HUES64 (cell line): ENCODE data around the gene RREB1.
A peak's percentile ranks its signal among the peaks of the same experiment; 100 is the strongest.

Experiments used
- H3K27ac ChIP-seq: 2 replicates; pipeline ENCODE4 v1.7.0; 2013; ENCODE audit warnings: low read depth, low read length, inconsistent platforms
- H3K27me3 ChIP-seq: 2 replicates; pipeline ENCODE4 v1.6.1; 2013; ENCODE audit warnings: mild to moderate bottlenecking, low read length; ENCODE audit not compliant: insufficient read depth
- H3K36me3 ChIP-seq: 2 replicates; pipeline ENCODE4 v1.6.1; 2013; ENCODE audit warnings: mild to moderate bottlenecking, low read length; ENCODE audit not compliant: insufficient read depth
- H3K4me1 ChIP-seq: 2 replicates; pipeline ENCODE4 v1.6.1; 2013; ENCODE audit warnings: mild to moderate bottlenecking, low read length, moderate library complexity; ENCODE audit not compliant: insufficient read depth
- H3K4me3 ChIP-seq: 2 replicates; pipeline ENCODE4 v1.5.1; 2013; ENCODE audit warnings: mild to moderate bottlenecking, low read length, moderate library complexity
- H3K9ac ChIP-seq: 2 replicates; pipeline ENCODE4 v1.6.1; 2013; ENCODE audit warnings: mild to moderate bottlenecking, low read depth, low read length
- H3K9me3 ChIP-seq: 2 replicates; pipeline ENCODE4 v1.6.1; 2013; ENCODE audit warnings: low read depth, low read length; ENCODE audit not compliant: insufficient read depth
- WGBS: fragments of 150-250, 120-280 bp; methylation state at CpG from one replicate; pipeline ENCODE4 v1.1.7; 2013; ENCODE audit warnings: missing lambda C conversion rate; 5-methylcytosine and 5-hydroxymethylcytosine counted together

Gene RREB1

GRCh38 chr6:7112741-7113313, 5.1 kb downstream of the RREB1 start:
- Histone ChIP-seq H3K9me3 (no peaks in the 10 kb centered on the region), H3K27me3 (peaks cover 35% of the 10 kb centered on the region), H3K27ac (no peak overlapping the region), H3K9ac (no peak overlapping the region), H3K4me3 (peak overlapping the region; percentile 37), H3K4me1 (peaks cover 54% of the 10 kb centered on the region), H3K36me3 (no peaks in the 10 kb centered on the region)
- 6% methylated on average over 15 of the region's 15 CpGs for WGBS

- WGBS, result 82% methylated on average over 8 of the region's 9 CpGs
- no peaks in the 10 kb centered on the region for H3K9me3 ChIP-seq
- peaks cover 59% of the 10 kb centered on the region for H3K4me1 ChIP-seq
These were observed 7.1 kb downstream of the RREB1 start for GRCh38 chr6:7114744-7115458.

GRCh38 chr6:7115543-7116231, 7.9 kb downstream of the RREB1 start:
- Histone ChIP-seq H3K27me3 (peaks cover 21% of the 10 kb centered on the region), H3K27ac (no peak overlapping the region), H3K9me3 (no peaks in the 10 kb centered on the region), H3K4me1 (peaks cover 52% of the 10 kb centered on the region), H3K9ac (no peak overlapping the region), H3K4me3 (no peak overlapping the region), H3K36me3 (no peaks in the 10 kb centered on the region)
- 87% methylated on average over 15 of the region's 15 CpGs for WGBS

More at GRCh38 chr6:7114744-7115458, 7.1 kb downstream of the RREB1 start:
- Histone ChIP-seq H3K27ac (no peak overlapping the region), H3K36me3 (no peaks in the 10 kb centered on the region), H3K4me3 (no peak overlapping the region), H3K9ac (no peak overlapping the region), H3K27me3 (peaks cover 29% of the 10 kb centered on the region)

GRCh38 chr6:7119272-7119801, 11.6 kb downstream of the RREB1 start:
- Histone ChIP-seq H3K27me3 (no peaks in the 10 kb centered on the region), H3K9me3 (no peaks in the 10 kb centered on the region), H3K9ac (no peak overlapping the region), H3K4me3 (no peak overlapping the region), H3K36me3 (peaks cover 4% of the 10 kb centered on the region; the same call in 1 of the 2 replicates), H3K4me1 (peaks cover 24% of the 10 kb centered on the region), H3K27ac (no peak overlapping the region)
- WGBS, result 68% methylated on average over 12 of the region's 12 CpGs

GRCh38 chr6:7121700-7122241, 14.0 kb downstream of the RREB1 start:
- H3K36me3 ChIP-seq, result peaks cover 4% of the 10 kb centered on the region; the same call in 1 of the 2 replicates
- H3K9ac ChIP-seq, result no peak overlapping the region
- H3K9me3 ChIP-seq, result no peaks in the 10 kb centered on the region
- WGBS, result 85% methylated on average over 6 of the region's 7 CpGs
- no peak overlapping the region for H3K27ac ChIP-seq
- H3K4me3 ChIP-seq, result no peak overlapping the region
- peaks cover 23% of the 10 kb centered on the region for H3K4me1 ChIP-seq
- no peaks in the 10 kb centered on the region for H3K27me3 ChIP-seq

- Histone ChIP-seq H3K27me3 (no peaks in the 10 kb centered on the region), H3K9ac (no peak overlapping the region), H3K36me3 (peaks cover 4% of the 10 kb centered on the region; the same call in 1 of the 2 replicates), H3K4me1 (peaks cover 23% of the 10 kb centered on the region), H3K27ac (no peak overlapping the region), H3K4me3 (no peak overlapping the region), H3K9me3 (no peaks in the 10 kb centered on the region)
- WGBS, result 98% methylated on average over 3 of the region's 3 CpGs
These were observed 14.9 kb downstream of the RREB1 start for GRCh38 chr6:7122684-7123083.

GRCh38 chr6:7124114-7124513, 16.4 kb downstream of the RREB1 start:
- Histone ChIP-seq H3K9ac (no peak overlapping the region), H3K9me3 (no peaks in the 10 kb centered on the region), H3K36me3 (peaks cover 4% of the 10 kb centered on the region; the same call in 1 of the 2 replicates), H3K27me3 (no peaks in the 10 kb centered on the region), H3K4me3 (no peak overlapping the region), H3K27ac (no peak overlapping the region), H3K4me1 (peaks cover 20% of the 10 kb centered on the region)
- WGBS, result 89% methylated on average over 4 of the region's 4 CpGs

GRCh38 chr6:7124636-7125035, 16.9 kb downstream of the RREB1 start:
- H3K36me3 ChIP-seq, result peaks cover 4% of the 10 kb centered on the region; the same call in 1 of the 2 replicates

GRCh38 chr6:7125290-7125689, 17.5 kb downstream of the RREB1 start:
- no peak overlapping the region for H3K4me3 ChIP-seq
- no peaks in the 10 kb centered on the region for H3K27me3 ChIP-seq
- H3K9me3 ChIP-seq, result no peaks in the 10 kb centered on the region
- H3K27ac ChIP-seq, result no peak overlapping the region
- H3K9ac ChIP-seq, result no peak overlapping the region
- H3K4me1 ChIP-seq, result peaks cover 13% of the 10 kb centered on the region; the same call in 1 of the 2 replicates
- H3K36me3 ChIP-seq, result peaks cover 4% of the 10 kb centered on the region; the same call in 1 of the 2 replicates
- 97% methylated on average over 1 of the region's 1 CpG for WGBS

More at GRCh38 chr6:7124636-7125035, 16.9 kb downstream of the RREB1 start:
- Histone ChIP-seq H3K9me3 (no peaks in the 10 kb centered on the region), H3K4me3 (no peak overlapping the region), H3K27me3 (no peaks in the 10 kb centered on the region), H3K9ac (no peak overlapping the region), H3K4me1 (peaks cover 15% of the 10 kb centered on the region), H3K27ac (no peak overlapping the region)
- 61% methylated on average over 2 of the region's 2 CpGs for WGBS

GRCh38 chr6:7126754-7127153, 19.0 kb downstream of the RREB1 start:
- Histone ChIP-seq H3K9ac (no peak overlapping the region), H3K4me1 (peaks cover 13% of the 10 kb centered on the region; the same call in 1 of the 2 replicates), H3K27ac (no peak overlapping the region), H3K27me3 (no peaks in the 10 kb centered on the region), H3K4me3 (no peak overlapping the region), H3K36me3 (peaks cover 4% of the 10 kb centered on the region; the same call in 1 of the 2 replicates), H3K9me3 (no peaks in the 10 kb centered on the region)
- WGBS, result 89% methylated on average over 4 of the region's 4 CpGs
